GM18867 (cell line): ENCODE data around the gene TNFRSF18.
A peak's percentile ranks its signal among the peaks of the same experiment; 100 is the strongest.
"Not testable (repeated sequence)": the region's sequence is repeated elsewhere in the genome, so short reads cannot be mapped to it uniquely, and the experiment has no call there.

Experiments used
- ATAC-seq: cut with Tn5 transposase; IDR thresholded peaks from one replicate; pipeline ENCODE4 v1.9.1; 2021; ENCODE audit warnings: mild to moderate bottlenecking, moderate library complexity; ENCODE audit not compliant: unreplicated experiment

The TNFRSF18 gene

GRCh38 chr1:1206376-1206965 lies at the start of gene TNFRSF18:
Gene TNFRSF18, minus strand, starts transcription at chr1:1206592. Its CDS starts 21 bp downstream, at chr1:1206571.
- no peak for ATAC-seq

GRCh38 chr1:1255611-1256010 lies 49.2 kb upstream of the TNFRSF18 start:
- ATAC-seq: no peak

- ATAC-seq: no peak
These were observed 48.7 kb upstream of the TNFRSF18 start for GRCh38 chr1:1255078-1255477.

GRCh38 chr1:1254667-1254998 lies 48.2 kb upstream of the TNFRSF18 start:
- ATAC-seq: no peak

- no peak for ATAC-seq
These were observed 47.7 kb upstream of the TNFRSF18 start for GRCh38 chr1:1253972-1254666.

GRCh38 chr1:1253314-1253713 lies 46.9 kb upstream of the TNFRSF18 start:
- ATAC-seq: no peak

- ATAC-seq: peak; percentile 70
These were observed 44.4 kb upstream of the TNFRSF18 start for GRCh38 chr1:1250786-1251284.

GRCh38 chr1:1248009-1248913 lies 41.9 kb upstream of the TNFRSF18 start:
- ATAC-seq: not testable (repeated sequence)

- ATAC-seq: no peak
These were observed 41.0 kb upstream of the TNFRSF18 start for GRCh38 chr1:1247341-1247913.

GRCh38 chr1:1246577-1247340 lies 40.4 kb upstream of the TNFRSF18 start, which contains the start of gene C1QTNF12:
Gene C1QTNF12, minus strand, starts transcription at chr1:1246722. Its CDS starts 32 bp downstream, at chr1:1246690.
- no peak for ATAC-seq

GRCh38 chr1:1245817-1246576 lies 39.6 kb upstream of the TNFRSF18 start:
- no peak for ATAC-seq

- no peak for ATAC-seq
These were observed 38.9 kb upstream of the TNFRSF18 start for GRCh38 chr1:1245178-1245816.

- ATAC-seq: no peak
These were observed 37.9 kb upstream of the TNFRSF18 start for GRCh38 chr1:1244192-1244811.

- no peak for ATAC-seq
These were observed 37.4 kb upstream of the TNFRSF18 start for GRCh38 chr1:1243807-1244191.

- no peak for ATAC-seq
These were observed 36.9 kb upstream of the TNFRSF18 start for GRCh38 chr1:1243266-1243660.

- no peak for ATAC-seq
These were observed 36.3 kb upstream of the TNFRSF18 start for GRCh38 chr1:1242461-1243265.

GRCh38 chr1:1241588-1242219 lies 35.3 kb upstream of the TNFRSF18 start:
- ATAC-seq: no peak
